Calu3 (cell line): ENCODE results near the gene DELE1. TPM values are rescaled to one million over a fixed set of nuclear protein-coding genes. Genes with fewer than 3 reads are reported as not detected.

Source experiments
- BruUV-seq: library from RNA; stranded (reverse); fragments of 400-500 nt; replicated peaks from 2 replicates; lab custom pipeline; 2021; lab: Mats Ljungman, UMichigan
- CTCF ChIA-PET: fragments of 300-600 bp; sonication (Branson Sonifier 250); formaldehyde crosslinking; loops from one replicate; lab custom pipeline; 2022; ENCODE audit warnings: antibody characterized with exemption; lab: Charles Lee
- DNase-seq: peaks from one replicate; pipeline ENCODE4 v3.0.0; 2022
- H3K27ac Mint-ChIP-seq: one replicate; pipeline ENCODE4 v1.8.0; 2022; ENCODE audit warnings: mixed read lengths; ENCODE audit not compliant: unreplicated experiment
- H3K27me3 Mint-ChIP-seq: one replicate; pipeline ENCODE4 v1.8.0; 2022; ENCODE audit warnings: mixed read lengths; ENCODE audit not compliant: unreplicated experiment
- H3K36me3 Mint-ChIP-seq: one replicate; pipeline ENCODE4 v1.8.0; 2022; ENCODE audit warnings: mild to moderate bottlenecking, moderate library complexity, mixed read lengths; ENCODE audit not compliant: insufficient read depth, unreplicated experiment
- H3K4me1 Mint-ChIP-seq: one replicate; pipeline ENCODE4 v1.8.0; 2022; ENCODE audit warnings: mild to moderate bottlenecking, low read depth, mixed read lengths; ENCODE audit not compliant: unreplicated experiment
- H3K4me3 Mint-ChIP-seq: one replicate; pipeline ENCODE4 v1.8.0; 2022; ENCODE audit warnings: mild to moderate bottlenecking, low read depth, moderate library complexity, mixed read lengths; ENCODE audit not compliant: unreplicated experiment
- H3K9me3 Mint-ChIP-seq: one replicate; pipeline ENCODE4 v1.8.0; 2022; ENCODE audit warnings: low read depth, mixed read lengths; ENCODE audit not compliant: unreplicated experiment
- CTCF ChIP-seq: fragments of 200-600 bp; IDR thresholded peaks from one replicate; pipeline ENCODE4 v1.8.0; 2022; ENCODE audit warnings: antibody characterized with exemption; ENCODE audit not compliant: unreplicated experiment
- intact Hi-C: fragments of 100-400 bp; cut with micrococcal nuclease; formaldehyde crosslinking; loops from one replicate; pipeline ENCODE4 v1.10.0; 2022; ENCODE audit not compliant: unreplicated experiment
- total RNA-seq: library from RNA; stranded (reverse); gene quantifications from 2 replicates; pipeline ENCODE4 v1.2.3, GENCODE V29; 2022

DELE1 gene
- total RNA-seq, 1 experiment from 2014 or later, result 78.5 TPM

GRCh38 chr5:141914797-141915196 lies 8.9 kb upstream of the DELE1 start:
- BruUV-seq, result no TSS peak
- H3K4me1 Mint-ChIP-seq, result no peaks in the 10 kb centered on the region
- H3K4me3 Mint-ChIP-seq, result no peak overlapping the region
- no peak for TF ChIP-seq CTCF
- intact Hi-C loops, result no loop called here
- peaks cover 50% of the 10 kb centered on the region for H3K27me3 Mint-ChIP-seq
- no peaks in the 10 kb centered on the region for H3K36me3 Mint-ChIP-seq
- no peak overlapping the region for H3K27ac Mint-ChIP-seq
- CTCF ChIA-PET, result interaction anchor here (0.6 to 1.1 kb wide), 3 partner anchors 9 to 223 kb away, joined by 3 to 7 read pairs (median 4); partner anchors contain the start of gene DELE1
- no peaks in the 10 kb centered on the region for H3K9me3 Mint-ChIP-seq
- DNase-seq, result no peak

- intact Hi-C loops, result no loop called here
- H3K9me3 Mint-ChIP-seq, result no peaks in the 10 kb centered on the region
Observed at GRCh38 chr5:141915881-141916336, 7.8 kb upstream of the DELE1 start.

GRCh38 chr5:141916522-141916921 lies 7.1 kb upstream of the DELE1 start:
- Mint-ChIP-seq H3K36me3 (no peaks in the 10 kb centered on the region), H3K27me3 (peaks cover 50% of the 10 kb centered on the region), H3K27ac (no peak overlapping the region), H3K4me1 (no peaks in the 10 kb centered on the region), H3K9me3 (no peaks in the 10 kb centered on the region), H3K4me3 (no peak overlapping the region)
- intact Hi-C loops, result no loop called here
- no peak for DNase-seq
- BruUV-seq, result no TSS peak
- CTCF ChIA-PET, result interaction anchor here (0.6 to 1.2 kb wide), 3 partner anchors 8 to 138 kb away, joined by 3 read pairs; no protein-coding TSS in a partner anchor
- TF ChIP-seq CTCF, result no peak

More at GRCh38 chr5:141915881-141916336, 7.8 kb upstream of the DELE1 start:
- H3K36me3 Mint-ChIP-seq, result no peaks in the 10 kb centered on the region
- no peaks in the 10 kb centered on the region for H3K4me1 Mint-ChIP-seq
- no peak for TF ChIP-seq CTCF
- no peak overlapping the region for H3K27ac Mint-ChIP-seq
- no peak for DNase-seq
- no TSS peak for BruUV-seq
- no peak overlapping the region for H3K4me3 Mint-ChIP-seq
- CTCF ChIA-PET, result interaction anchor here (0.6 to 1.2 kb wide), 4 partner anchors 8 to 137 kb away, joined by 3 to 4 read pairs (median 3); partner anchors contain the start of gene DELE1
- peaks cover 50% of the 10 kb centered on the region for H3K27me3 Mint-ChIP-seq

- intact Hi-C loops, result no loop called here
- no peak overlapping the region for H3K27ac Mint-ChIP-seq
- H3K4me3 Mint-ChIP-seq, result no peak overlapping the region
- H3K9me3 Mint-ChIP-seq, result no peaks in the 10 kb centered on the region
- no peaks in the 10 kb centered on the region for H3K4me1 Mint-ChIP-seq
- peaks cover 1% of the 10 kb centered on the region for H3K36me3 Mint-ChIP-seq
- H3K27me3 Mint-ChIP-seq, result peaks cover 49% of the 10 kb centered on the region
- BruUV-seq, result no TSS peak
- no peak for TF ChIP-seq CTCF
- CTCF ChIA-PET, result no interaction called here
- no peak for DNase-seq
Observed at GRCh38 chr5:141917760-141918159, 5.9 kb upstream of the DELE1 start.
